ENCODE results near the gene KCTD18.

KCTD18 gene

DNA sequence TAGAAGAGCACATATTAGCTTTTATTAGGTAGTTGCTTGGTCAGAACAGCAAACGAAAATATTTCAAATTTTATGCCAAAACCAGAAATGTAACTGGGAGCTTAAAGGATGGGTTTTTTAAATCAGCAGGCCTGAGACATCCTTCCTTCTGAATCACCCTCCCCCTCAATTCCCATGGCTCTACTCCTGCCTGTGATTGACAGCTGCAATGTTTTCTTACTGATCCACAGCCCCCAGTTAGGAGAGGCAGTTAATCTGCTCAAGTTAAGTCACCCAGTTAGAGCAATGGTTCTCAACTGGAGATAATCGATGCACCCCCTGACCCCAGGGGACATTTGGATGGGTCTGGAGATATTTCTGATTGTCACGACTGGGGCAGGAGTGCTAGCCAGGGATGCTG, 24.9 kb downstream of the KCTD18 start:
- no peak for DNase-seq

DNA sequence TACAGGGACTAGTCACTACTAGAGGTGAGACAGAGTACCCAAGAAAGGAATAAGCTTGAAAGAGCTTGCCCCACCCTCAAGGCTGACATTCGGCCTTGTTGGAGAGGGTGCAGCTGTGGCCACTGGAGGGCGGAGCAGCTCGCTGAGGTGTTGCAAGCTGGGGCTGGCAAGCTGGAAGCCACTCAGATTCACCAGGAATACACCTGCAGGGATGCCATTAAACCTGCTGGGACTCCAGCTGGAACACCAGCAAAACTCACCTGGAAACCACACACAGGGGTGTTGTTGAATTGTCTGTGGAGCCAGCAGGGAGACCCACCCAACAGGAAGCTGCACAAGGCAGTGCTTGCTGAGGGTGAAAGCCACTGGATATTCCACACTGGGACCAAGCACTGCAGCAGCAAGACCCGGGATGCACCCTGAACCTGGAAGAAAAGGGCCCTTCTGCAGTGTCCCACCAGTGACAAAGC, 26.1 kb downstream of the KCTD18 start:
- DNase-seq, result no peak

DNA sequence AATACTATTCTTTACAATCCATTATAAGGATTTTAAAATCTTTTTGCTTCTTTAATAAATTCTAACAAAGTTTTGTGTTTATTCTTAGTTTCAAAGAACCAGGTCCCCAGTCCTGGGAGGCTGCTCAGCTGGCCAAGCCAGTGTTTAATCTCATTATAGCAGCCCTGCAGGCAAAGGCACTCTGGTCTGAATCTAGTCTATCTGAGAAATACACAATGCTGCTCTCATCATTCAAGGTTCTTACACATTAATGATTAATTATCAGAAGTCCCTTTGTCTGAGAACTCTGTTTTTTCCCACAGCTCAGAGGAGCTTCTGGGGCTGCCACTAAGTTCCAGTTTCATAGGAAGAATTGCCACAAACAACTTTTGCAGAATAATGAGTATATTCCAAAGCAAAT, 27.7 kb downstream of the KCTD18 start:
- DNase-seq, result no peak

- DNase-seq, result no peak
Measured at GRCh38 chr2:200479692-200480265, 30.1 kb downstream of the KCTD18 start.

DNA sequence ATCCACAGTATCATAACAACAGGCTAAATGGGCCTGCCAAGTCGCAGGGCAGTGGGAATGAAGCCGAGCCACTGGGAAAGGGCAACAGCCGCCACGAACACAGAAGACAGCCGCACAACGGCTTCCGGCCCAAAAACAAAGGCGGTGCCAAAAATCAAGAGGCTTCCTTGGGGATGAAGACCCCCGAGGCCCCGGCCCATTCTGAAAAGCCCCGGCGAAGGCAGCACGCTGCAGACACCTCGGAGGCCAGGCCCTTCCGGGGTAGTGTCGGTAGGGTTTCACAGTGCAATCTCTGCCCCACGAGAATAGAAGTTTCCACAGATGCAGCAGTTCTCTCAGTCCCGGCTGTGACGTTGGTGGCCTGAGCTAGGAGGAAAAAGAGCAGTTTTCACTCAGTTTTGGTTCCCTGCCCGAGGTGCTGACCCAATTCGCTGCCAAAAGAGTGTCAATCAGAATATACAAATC, 32.2 kb downstream of the KCTD18 start:
- no peak for DNase-seq

GRCh38 chr2:200476836-200477235, 33.0 kb downstream of the KCTD18 start:
- no peak for DNase-seq

- DNase-seq, result no peak
Measured at GRCh38 chr2:200475795-200476194, 34.1 kb downstream of the KCTD18 start.

DNA sequence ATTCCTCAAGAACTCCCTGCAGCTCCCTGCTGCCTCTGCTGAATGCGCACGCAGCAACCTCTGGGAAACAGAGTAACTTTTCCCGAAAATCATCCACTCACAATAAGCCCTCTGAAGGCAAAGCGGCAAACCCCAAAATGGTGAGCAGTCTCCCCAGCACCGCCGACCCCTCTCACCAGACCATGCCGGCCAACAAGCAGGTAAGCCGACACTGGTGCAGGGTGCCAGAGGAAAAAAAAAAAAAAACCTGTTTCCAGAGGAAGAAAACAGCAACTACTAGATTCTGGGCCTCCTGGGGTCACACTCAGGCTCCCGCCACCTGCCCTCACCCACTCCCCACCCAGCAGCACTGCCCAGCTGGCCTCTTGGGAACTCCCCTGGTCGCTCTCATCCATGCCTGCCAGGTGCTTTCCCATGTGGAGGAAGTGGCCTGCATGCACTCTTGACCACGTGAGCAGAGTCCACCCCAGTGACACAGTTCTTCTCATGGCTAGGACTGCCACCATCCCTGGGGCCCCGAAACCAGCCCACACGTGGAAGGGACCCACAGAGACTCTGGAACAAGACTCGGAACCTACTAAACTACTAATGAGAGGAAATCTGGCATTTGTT, 36.9 kb downstream of the KCTD18 start:
- no peak for DNase-seq

DNA sequence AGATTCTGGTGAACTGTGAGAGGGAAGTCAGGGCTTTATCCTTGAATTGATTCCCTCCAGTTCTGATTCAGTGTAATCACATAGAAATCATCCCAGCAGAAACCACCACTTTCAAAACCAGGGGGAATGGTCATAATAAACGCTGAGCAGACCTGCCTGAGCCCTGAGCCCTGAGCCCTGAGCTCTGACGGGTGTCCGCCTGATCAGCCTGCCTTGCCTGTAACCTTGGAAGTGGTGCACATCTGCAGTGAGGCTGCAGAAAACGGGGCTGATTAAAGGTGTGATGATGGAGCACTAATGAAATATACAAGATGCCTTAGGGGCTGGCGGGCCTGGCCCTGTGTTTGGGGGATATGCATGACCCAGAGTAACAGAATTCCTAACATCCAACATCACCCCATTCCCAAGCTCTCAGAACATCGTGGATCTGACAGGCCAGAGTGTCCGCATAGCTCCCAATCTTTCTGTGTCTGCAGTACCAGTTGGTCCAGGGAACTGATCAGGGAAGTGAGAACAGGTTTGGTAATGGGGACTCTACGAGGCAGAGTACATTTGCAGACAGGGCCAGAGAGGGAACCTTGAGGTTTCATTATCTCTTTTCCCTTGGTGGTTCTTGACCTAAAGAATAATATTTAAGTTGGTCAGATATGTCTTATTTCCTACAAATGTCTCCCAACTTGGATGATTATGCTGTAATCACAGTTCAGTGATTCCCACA, 37.8 kb downstream of the KCTD18 start:
- DNase-seq, result no peak

DNA sequence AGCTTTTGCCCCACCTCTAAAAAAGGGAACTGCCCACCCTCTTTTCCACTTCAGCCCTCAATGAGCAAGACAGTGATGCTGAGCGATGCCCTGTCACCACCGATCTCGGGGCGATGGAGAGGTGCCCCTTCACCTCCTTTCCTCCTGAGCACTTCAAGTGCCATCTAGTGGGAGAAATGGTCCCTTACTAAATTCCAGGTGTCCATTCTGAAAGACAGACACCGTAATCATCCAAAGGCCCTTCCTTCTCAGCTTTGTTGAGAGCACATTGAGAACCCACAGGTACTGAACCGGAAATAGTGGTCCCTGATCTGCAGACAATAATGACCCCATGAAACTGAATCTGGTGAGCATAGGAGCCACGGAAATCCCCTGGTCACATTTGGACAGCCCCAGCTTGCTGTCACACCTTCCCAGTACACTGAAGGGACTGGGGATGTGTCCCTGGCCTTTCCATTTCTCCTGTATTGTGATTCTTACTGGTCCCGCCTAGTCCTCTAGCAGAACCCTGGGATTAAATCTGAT, 38.5 kb downstream of the KCTD18 start:
- no peak for DNase-seq

DNA sequence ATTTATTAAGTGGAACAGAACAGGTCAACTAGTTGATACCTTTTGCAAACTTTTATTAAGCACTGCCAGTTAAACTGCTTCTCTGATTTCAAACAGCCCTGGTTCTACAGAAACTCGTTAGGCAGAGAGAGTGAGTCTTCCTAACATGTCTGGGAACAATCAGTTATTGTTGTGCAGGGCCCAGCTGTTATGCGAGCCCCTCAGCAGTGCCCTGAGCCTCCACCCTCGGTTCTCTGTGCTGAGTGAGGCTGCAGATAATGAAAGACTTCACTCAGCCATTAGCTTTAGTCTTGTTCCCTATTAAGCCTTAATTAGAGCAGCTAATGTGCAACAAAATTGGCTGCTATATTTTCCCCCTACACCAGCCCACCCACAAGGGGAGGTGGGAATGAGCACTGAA, 39.6 kb downstream of the KCTD18 start:
- DNase-seq, result no peak

- DNase-seq, result no peak
Measured at GRCh38 chr2:200469708-200470211, 40.1 kb downstream of the KCTD18 start.

DNA sequence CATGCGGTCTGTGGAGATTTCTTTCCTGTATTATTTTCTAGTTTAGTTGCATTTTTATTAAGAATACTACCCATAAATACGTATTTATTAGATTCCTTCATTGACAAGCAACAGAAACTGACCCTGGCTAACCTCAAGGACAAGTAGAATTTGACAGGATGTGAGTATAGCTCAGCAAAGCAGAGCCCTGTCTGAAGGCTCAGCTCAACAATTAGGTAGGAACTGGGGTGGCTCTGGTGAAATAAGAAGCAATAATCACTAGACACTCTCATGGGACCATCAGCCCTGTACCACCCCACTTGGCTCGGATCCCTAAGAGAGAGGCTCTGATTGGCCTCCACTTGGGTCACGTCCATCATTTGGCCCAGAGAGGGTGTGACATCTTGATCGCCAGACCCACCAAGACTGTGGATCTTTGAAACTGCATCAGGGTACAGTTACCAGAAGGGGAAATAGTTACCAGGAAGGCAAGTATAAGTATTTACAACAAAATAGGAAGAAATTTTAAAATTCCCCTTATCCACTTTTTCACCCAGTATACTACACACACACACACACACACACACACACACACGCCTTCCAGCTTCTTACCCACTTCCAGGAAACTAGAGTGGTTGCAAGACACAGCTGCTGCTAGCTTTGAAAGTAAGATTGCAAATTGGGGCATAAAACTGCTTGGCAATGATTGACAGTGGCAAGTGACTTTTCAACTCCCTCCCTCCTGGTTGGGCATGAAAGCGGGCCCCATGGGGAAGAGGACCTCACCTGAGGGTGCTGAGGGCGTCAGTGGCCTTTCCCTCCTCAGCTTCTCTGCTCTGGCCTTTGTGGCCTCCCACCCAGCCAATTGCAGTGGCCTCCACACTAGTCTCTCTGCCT, 41.8 kb downstream of the KCTD18 start:
- DNase-seq, result no peak

DNA sequence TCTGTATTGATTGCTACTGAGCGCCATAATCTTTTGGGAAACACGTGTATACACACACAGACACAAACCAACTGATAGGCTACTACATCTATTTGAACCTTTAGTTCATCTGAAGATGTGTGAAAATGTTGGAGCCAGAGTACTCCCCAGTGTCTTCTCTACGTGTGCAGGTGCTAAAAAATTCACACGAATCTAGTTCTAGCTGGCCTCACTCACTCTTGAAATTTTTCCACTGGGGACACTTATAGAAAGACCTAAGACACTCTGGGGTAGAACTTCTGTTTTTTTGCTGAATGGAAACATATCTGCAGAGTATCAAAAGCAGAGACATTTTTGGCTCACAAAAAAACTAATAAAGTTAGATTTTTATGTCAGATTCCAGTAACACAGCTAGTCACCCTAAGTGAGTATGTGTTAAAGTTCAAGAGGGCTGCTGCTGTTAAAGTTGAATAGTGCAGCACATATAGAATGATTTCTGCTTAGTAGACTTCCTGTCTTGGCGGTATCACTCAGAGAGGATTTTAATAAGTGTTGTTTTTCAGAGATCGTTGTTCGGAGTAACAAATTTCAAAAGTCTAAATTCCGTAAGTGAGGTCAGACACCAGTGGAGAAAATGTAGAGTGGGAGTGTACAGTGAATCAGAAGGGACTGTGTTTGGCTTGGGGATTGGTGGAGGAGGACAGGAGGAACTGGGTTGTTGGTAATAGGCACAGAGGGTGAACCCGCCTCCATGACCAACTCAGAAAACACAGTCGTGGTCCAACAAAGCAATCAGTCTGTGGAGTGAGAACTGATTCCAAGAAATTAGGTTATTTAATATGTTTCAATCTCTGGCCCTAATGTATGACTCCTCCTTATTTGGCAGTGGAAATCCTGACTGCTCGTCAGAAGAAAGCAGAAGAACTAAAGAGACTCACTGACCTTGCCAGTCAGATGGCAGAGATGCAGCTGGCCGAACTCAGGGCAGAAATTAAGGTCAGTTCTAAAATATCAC, 43.1 kb downstream of the KCTD18 start:
- DNase-seq, result no peak

GRCh38 chr2:200463452-200463851, 46.4 kb downstream of the KCTD18 start:
- no peak for DNase-seq

GRCh38 chr2:200461846-200462710, 47.8 kb downstream of the KCTD18 start:
- DNase-seq, result no peak

DNA sequence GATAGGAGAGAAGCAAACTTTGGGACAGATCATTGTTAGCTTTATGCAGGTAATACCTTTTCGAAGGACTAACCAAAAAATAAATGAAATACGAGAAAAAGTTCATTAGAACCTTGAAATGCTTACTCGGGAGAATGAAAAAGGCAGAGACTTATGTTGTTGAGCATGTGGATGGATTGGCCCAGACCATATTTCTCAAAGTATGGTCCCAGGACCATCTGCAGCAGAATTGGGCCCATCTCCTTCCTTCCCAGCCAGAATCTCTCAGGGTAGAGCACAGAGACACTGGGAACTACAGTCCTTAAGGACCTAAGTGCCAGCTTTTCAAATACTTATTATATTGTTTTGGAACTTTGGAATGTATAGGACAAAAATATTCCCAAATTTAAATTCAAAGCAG, 50.8 kb downstream of the KCTD18 start:
- no peak for DNase-seq

GRCh38 chr2:200456567-200456966, 53.3 kb downstream of the KCTD18 start:
- DNase-seq, result no peak

DNA sequence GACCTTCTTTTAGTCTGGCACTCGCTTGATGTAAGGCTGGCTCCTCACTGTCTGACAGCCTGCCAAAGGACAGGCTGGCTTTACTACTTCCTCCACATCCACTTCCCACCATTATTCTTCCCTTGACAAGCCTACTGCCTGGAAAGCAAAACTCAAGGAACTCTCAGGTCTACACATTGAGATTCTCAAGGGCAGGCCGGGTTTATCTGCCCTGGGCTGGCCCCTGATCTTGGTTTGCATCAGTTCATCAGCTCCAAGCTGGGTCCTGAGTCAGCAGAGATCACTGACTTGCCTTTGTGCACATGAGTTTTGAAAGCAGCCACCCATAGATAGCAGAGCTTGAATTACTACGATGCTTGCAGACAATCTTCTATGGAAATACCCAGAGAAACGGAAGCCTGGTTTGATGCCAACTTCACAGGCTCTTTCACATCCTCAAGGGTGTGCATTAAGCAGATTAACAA, 53.9 kb downstream of the KCTD18 start:
- no peak for DNase-seq
